ENCODE results near the gene HIGD1B.

DNA sequence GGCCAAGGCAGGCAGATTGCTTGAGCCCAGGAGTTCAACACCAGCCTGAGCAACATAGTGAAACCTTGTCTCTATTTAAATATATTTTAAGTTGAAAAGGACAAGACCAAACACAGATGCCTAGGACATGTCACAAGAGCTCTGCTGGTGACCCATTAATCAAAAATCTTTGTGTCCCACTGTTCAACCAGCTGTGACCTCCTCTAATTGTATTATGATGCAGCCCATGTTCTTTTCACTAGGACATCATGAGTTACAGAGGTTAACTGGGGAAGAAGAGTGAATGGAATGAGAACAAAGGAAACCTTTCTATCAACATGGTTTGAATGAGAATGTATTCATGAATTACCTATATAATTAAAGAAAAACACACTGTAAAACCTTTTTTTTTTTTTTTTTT is 44.6 kb downstream of the HIGD1B start:
- TF ChIP-seq, protein P1, sequence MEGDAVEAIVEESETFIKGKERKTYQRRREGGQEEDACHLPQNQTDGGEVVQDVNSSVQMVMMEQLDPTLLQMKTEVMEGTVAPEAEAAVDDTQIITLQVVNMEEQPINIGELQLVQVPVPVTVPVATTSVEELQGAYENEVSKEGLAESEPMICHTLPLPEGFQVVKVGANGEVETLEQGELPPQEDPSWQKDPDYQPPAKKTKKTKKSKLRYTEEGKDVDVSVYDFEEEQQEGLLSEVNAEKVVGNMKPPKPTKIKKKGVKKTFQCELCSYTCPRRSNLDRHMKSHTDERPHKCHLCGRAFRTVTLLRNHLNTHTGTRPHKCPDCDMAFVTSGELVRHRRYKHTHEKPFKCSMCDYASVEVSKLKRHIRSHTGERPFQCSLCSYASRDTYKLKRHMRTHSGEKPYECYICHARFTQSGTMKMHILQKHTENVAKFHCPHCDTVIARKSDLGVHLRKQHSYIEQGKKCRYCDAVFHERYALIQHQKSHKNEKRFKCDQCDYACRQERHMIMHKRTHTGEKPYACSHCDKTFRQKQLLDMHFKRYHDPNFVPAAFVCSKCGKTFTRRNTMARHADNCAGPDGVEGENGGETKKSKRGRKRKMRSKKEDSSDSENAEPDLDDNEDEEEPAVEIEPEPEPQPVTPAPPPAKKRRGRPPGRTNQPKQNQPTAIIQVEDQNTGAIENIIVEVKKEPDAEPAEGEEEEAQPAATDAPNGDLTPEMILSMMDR (IDR thresholded peaks at IDR 0.05): no peak
- TF ChIP-seq, protein P2, sequence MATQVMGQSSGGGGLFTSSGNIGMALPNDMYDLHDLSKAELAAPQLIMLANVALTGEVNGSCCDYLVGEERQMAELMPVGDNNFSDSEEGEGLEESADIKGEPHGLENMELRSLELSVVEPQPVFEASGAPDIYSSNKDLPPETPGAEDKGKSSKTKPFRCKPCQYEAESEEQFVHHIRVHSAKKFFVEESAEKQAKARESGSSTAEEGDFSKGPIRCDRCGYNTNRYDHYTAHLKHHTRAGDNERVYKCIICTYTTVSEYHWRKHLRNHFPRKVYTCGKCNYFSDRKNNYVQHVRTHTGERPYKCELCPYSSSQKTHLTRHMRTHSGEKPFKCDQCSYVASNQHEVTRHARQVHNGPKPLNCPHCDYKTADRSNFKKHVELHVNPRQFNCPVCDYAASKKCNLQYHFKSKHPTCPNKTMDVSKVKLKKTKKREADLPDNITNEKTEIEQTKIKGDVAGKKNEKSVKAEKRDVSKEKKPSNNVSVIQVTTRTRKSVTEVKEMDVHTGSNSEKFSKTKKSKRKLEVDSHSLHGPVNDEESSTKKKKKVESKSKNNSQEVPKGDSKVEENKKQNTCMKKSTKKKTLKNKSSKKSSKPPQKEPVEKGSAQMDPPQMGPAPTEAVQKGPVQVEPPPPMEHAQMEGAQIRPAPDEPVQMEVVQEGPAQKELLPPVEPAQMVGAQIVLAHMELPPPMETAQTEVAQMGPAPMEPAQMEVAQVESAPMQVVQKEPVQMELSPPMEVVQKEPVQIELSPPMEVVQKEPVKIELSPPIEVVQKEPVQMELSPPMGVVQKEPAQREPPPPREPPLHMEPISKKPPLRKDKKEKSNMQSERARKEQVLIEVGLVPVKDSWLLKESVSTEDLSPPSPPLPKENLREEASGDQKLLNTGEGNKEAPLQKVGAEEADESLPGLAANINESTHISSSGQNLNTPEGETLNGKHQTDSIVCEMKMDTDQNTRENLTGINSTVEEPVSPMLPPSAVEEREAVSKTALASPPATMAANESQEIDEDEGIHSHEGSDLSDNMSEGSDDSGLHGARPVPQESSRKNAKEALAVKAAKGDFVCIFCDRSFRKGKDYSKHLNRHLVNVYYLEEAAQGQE (IDR thresholded peaks at IDR 0.05; ENCODE audit: insufficient read depth in 1 of 2, low read depth in 2 of 2, low read length in 1 of 2): no peak
- TF ChIP-seq POLR2AphosphoS5 (IDR thresholded peaks at IDR 0.05; ENCODE audit: low read depth, low read length): no peak
- no peak for TF ChIP-seq TCF7L2 (IDR thresholded peaks at IDR 0.05; ENCODE audit: low read depth, low read length)
- no peak for TF ChIP-seq SIN3A (IDR thresholded peaks at IDR 0.05; ENCODE audit: borderline replicate concordance, insufficient read depth, low read depth, low read length)

Data from Panc1 (cell line).